ENCODE results near the gene SPATA9.
"Not testable (repeated sequence)": the region's sequence is repeated elsewhere in the genome, so short reads cannot be mapped to it uniquely, and the experiment has no call there.

The SPATA9 gene

GRCh38 chr5:95646226-95646568 lies 36.6 kb downstream of the SPATA9 start:
- 0 out of 2 replicates have a peak, but pooled peaks have one; percentile 34 for TF ChIP-seq ZNF565 (CRISPR knock-in tag; conservative IDR thresholded peaks at IDR 0.05; ENCODE audit: low read depth)
- ATAC-seq, result not testable (repeated sequence)

- no peak for TF ChIP-seq TOX (CRISPR knock-in tag; IDR thresholded peaks at IDR 0.05; ENCODE audit: borderline replicate concordance)
- no peak for TF ChIP-seq CSDC2 (CRISPR knock-in tag; IDR thresholded peaks at IDR 0.05)
- TF ChIP-seq, protein P1, sequence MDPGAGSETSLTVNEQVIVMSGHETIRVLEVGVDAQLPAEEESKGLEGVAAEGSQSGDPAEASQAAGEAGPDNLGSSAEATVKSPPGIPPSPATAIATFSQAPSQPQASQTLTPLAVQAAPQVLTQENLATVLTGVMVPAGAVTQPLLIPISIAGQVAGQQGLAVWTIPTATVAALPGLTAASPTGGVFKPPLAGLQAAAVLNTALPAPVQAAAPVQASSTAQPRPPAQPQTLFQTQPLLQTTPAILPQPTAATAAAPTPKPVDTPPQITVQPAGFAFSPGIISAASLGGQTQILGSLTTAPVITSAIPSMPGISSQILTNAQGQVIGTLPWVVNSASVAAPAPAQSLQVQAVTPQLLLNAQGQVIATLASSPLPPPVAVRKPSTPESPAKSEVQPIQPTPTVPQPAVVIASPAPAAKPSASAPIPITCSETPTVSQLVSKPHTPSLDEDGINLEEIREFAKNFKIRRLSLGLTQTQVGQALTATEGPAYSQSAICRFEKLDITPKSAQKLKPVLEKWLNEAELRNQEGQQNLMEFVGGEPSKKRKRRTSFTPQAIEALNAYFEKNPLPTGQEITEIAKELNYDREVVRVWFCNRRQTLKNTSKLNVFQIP (CRISPR knock-in tag; IDR thresholded peaks at IDR 0.05; ENCODE audit: borderline replicate concordance, low read depth), result no peak
- no peak for TF ChIP-seq PPARA (CRISPR knock-in tag; IDR thresholded peaks at IDR 0.05; ENCODE audit: borderline replicate concordance)
- no peak for TF ChIP-seq ESRRG (CRISPR knock-in tag; IDR thresholded peaks at IDR 0.05)
- no peak for TF ChIP-seq ZC3H10 (CRISPR knock-in tag; IDR thresholded peaks at IDR 0.05)
- no peak for TF ChIP-seq ZFP30 (CRISPR knock-in tag; IDR thresholded peaks at IDR 0.05)
- no peak for TF ChIP-seq BACH2 (CRISPR knock-in tag; IDR thresholded peaks at IDR 0.05; ENCODE audit: borderline replicate concordance)
- TF ChIP-seq ZFP3 (CRISPR knock-in tag; IDR thresholded peaks at IDR 0.05), result no peak
- no peak for TF ChIP-seq PATZ1 (CRISPR knock-in tag; IDR thresholded peaks at IDR 0.05; ENCODE audit: borderline replicate concordance)
- no peak for TF ChIP-seq ZNF8 (CRISPR knock-in tag; IDR thresholded peaks at IDR 0.05)
- no peak for TF ChIP-seq GLIS3 (CRISPR knock-in tag; IDR thresholded peaks at IDR 0.05)
- TF ChIP-seq ARNTL (CRISPR knock-in tag; IDR thresholded peaks at IDR 0.05; ENCODE audit: borderline replicate concordance, low read depth), result no peak
- no peak for TF ChIP-seq TCF4 (CRISPR knock-in tag; IDR thresholded peaks at IDR 0.05; ENCODE audit: borderline replicate concordance)
- TF ChIP-seq ISL1 (CRISPR knock-in tag; IDR thresholded peaks at IDR 0.05), result no peak
- no peak for TF ChIP-seq CREB5 (CRISPR knock-in tag; IDR thresholded peaks at IDR 0.05; ENCODE audit: low read depth)
- TF ChIP-seq RARB (CRISPR knock-in tag; IDR thresholded peaks at IDR 0.05), result no peak
- TF ChIP-seq, protein P2, sequence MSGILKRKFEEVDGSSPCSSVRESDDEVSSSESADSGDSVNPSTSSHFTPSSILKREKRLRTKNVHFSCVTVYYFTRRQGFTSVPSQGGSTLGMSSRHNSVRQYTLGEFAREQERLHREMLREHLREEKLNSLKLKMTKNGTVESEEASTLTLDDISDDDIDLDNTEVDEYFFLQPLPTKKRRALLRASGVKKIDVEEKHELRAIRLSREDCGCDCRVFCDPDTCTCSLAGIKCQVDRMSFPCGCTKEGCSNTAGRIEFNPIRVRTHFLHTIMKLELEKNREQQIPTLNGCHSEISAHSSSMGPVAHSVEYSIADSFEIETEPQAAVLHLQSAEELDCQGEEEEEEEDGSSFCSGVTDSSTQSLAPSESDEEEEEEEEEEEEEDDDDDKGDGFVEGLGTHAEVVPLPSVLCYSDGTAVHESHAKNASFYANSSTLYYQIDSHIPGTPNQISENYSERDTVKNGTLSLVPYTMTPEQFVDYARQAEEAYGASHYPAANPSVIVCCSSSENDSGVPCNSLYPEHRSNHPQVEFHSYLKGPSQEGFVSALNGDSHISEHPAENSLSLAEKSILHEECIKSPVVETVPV (CRISPR knock-in tag; IDR thresholded peaks at IDR 0.05), result no peak
- TF ChIP-seq, protein P3, sequence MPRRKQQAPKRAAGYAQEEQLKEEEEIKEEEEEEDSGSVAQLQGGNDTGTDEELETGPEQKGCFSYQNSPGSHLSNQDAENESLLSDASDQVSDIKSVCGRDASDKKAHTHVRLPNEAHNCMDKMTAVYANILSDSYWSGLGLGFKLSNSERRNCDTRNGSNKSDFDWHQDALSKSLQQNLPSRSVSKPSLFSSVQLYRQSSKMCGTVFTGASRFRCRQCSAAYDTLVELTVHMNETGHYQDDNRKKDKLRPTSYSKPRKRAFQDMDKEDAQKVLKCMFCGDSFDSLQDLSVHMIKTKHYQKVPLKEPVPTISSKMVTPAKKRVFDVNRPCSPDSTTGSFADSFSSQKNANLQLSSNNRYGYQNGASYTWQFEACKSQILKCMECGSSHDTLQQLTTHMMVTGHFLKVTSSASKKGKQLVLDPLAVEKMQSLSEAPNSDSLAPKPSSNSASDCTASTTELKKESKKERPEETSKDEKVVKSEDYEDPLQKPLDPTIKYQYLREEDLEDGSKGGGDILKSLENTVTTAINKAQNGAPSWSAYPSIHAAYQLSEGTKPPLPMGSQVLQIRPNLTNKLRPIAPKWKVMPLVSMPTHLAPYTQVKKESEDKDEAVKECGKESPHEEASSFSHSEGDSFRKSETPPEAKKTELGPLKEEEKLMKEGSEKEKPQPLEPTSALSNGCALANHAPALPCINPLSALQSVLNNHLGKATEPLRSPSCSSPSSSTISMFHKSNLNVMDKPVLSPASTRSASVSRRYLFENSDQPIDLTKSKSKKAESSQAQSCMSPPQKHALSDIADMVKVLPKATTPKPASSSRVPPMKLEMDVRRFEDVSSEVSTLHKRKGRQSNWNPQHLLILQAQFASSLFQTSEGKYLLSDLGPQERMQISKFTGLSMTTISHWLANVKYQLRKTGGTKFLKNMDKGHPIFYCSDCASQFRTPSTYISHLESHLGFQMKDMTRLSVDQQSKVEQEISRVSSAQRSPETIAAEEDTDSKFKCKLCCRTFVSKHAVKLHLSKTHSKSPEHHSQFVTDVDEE (CRISPR knock-in tag; IDR thresholded peaks at IDR 0.05), result no peak
- ATAC-seq, result peak; percentile 39
Measured at GRCh38 chr5:95644351-95645042, 38.3 kb downstream of the SPATA9 start.

DNA sequence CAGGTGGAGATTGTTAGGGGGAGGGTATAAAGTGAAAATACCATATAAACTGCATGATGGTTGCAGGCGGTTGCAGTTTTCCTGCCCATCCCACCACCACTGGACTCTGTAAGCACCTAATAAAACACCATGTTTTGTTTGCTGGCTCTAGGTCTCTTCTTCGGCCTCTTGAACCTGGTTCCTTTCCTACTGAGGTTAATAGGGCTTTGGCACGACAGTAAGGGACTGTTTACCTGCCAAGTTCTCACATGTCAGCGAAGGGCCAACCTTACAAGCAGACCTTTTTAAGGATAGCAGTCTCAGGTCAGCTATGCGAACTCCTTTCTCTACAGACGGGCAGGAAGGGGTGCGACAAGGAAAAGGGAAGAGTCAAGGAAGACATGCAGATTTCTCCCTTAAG lies 39.6 kb downstream of the SPATA9 start:
- no peak for ATAC-seq
- TF ChIP-seq ZFP30 (CRISPR knock-in tag; IDR thresholded peaks at IDR 0.05), result no peak

All from SK-N-SH treated with all-trans-retinoic acid at 6 μM for 48 hours (cell line).